Transverse colon (tissue), 4 donors: ENCODE results near the gene ATP6V0E1.

ENCODE experiments used
- EP300 ChIP-seq: sonication (generic); formaldehyde crosslinking; IDR thresholded peaks from one replicate; pipeline ENCODE4 v1.6.1; 2017; ENCODE audit warnings: antibody characterized with exemption, low read depth
- POLR2A ChIP-seq: fragments of 450-650 bp; IDR thresholded peaks from one replicate; pipeline ENCODE4 v1.6.1; 2016; ENCODE audit warnings: antibody characterized with exemption, mild to moderate bottlenecking, moderate library complexity
- POLR2AphosphoS5 ChIP-seq, 3 donors: sonication (generic); formaldehyde crosslinking; IDR thresholded peaks; one replicate each; pipeline ENCODE4 v1.6.1; 2016; ENCODE audit warnings: antibody characterized with exemption in 3 of 3
- TF ChIP-seq, protein P1 (sequence below), 5 experiments: fragments of 200-600 bp in 3 of 5; fragments of 450-650 bp in 2 of 5; sonication (generic) in 3 of 5; IDR thresholded peaks; 1 replicate in 2 of 5; 2 replicates in 3 of 5; pipeline ENCODE4 v1.5.1; 2016 to 2017; ENCODE audit warnings: antibody characterized with exemption in 5 of 5, inconsistent platforms in 3 of 5, mild to moderate bottlenecking in 2 of 5, moderate library complexity in 1 of 5

DNA sequence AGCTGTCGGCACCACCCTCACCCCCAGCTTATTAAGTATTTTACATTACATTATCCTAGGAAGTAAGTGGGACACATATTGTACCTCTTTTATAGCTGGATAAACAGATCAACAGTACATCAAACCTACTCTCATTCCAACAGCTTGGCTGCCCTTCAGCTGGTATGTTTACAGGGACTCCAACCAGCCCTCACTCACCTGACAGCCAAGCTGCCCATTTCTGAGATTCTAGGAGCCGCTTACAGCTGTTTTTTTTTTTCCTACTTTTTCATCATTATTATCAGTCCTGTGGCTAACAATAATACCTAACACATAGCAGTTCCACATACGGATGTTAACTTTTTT, 59.2 kb downstream of the ATP6V0E1 start:
- TF ChIP-seq, protein P1, sequence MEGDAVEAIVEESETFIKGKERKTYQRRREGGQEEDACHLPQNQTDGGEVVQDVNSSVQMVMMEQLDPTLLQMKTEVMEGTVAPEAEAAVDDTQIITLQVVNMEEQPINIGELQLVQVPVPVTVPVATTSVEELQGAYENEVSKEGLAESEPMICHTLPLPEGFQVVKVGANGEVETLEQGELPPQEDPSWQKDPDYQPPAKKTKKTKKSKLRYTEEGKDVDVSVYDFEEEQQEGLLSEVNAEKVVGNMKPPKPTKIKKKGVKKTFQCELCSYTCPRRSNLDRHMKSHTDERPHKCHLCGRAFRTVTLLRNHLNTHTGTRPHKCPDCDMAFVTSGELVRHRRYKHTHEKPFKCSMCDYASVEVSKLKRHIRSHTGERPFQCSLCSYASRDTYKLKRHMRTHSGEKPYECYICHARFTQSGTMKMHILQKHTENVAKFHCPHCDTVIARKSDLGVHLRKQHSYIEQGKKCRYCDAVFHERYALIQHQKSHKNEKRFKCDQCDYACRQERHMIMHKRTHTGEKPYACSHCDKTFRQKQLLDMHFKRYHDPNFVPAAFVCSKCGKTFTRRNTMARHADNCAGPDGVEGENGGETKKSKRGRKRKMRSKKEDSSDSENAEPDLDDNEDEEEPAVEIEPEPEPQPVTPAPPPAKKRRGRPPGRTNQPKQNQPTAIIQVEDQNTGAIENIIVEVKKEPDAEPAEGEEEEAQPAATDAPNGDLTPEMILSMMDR (IDR thresholded peaks at IDR 0.05), result no peak
- TF ChIP-seq EP300 (no peak), POLR2A (no peak), POLR2AphosphoS5 (IDR thresholded peaks at IDR 0.05) (no peak)
